Measurements from ENCODE around the gene COA8. TPM values are rescaled to one million over a fixed set of nuclear protein-coding genes. Genes with fewer than 3 reads are reported as not detected.

The COA8 gene
- total and polyA plus RNA-seq, 2 of the 13 experiments (the other 11 are each of a cell fraction or from before 2014, with no cell fraction given): 10.9 to 25.1 TPM

DNA sequence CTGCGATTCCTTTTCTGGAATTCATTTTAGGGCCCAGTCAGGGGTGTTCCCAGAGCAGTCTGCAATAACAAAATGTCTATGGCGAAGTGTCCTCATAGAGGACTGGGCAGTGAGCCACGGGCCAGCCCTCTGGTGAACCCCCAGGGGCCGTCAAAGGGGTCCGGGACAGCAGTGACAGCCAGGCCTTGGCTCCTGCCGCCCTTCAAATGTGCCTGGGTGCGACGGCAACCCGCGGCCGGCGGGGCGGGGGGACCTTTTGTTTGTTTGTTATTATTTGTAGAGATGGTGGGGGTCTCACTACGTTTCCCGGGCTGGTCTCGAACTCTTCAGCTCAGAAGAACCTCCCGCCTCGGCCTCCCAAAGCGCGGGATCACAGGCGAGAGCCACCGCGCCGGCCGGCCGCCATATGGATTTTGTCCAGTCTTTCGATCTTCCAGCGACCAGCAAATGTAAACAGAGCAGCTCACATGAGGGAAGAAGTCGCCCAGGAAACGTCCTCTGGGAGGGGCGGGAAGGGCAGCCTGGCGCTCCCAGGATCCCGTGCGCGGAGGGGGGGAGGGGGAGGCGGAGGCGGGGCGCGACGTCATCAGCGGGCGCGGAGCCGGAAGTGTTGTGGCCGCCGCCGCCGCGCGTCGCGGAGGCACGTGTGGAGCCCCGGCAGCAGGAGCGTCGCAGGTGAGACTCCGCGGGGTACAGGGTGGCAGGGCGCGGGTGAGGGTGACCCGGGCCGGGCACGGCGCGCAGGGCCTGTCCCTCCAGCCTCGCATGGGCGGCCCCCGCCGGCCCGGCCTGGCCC lies 34.0 kb upstream of the COA8 start, which contains the start of gene TRMT61A (continued):
- TF ChIP-seq, protein P1, sequence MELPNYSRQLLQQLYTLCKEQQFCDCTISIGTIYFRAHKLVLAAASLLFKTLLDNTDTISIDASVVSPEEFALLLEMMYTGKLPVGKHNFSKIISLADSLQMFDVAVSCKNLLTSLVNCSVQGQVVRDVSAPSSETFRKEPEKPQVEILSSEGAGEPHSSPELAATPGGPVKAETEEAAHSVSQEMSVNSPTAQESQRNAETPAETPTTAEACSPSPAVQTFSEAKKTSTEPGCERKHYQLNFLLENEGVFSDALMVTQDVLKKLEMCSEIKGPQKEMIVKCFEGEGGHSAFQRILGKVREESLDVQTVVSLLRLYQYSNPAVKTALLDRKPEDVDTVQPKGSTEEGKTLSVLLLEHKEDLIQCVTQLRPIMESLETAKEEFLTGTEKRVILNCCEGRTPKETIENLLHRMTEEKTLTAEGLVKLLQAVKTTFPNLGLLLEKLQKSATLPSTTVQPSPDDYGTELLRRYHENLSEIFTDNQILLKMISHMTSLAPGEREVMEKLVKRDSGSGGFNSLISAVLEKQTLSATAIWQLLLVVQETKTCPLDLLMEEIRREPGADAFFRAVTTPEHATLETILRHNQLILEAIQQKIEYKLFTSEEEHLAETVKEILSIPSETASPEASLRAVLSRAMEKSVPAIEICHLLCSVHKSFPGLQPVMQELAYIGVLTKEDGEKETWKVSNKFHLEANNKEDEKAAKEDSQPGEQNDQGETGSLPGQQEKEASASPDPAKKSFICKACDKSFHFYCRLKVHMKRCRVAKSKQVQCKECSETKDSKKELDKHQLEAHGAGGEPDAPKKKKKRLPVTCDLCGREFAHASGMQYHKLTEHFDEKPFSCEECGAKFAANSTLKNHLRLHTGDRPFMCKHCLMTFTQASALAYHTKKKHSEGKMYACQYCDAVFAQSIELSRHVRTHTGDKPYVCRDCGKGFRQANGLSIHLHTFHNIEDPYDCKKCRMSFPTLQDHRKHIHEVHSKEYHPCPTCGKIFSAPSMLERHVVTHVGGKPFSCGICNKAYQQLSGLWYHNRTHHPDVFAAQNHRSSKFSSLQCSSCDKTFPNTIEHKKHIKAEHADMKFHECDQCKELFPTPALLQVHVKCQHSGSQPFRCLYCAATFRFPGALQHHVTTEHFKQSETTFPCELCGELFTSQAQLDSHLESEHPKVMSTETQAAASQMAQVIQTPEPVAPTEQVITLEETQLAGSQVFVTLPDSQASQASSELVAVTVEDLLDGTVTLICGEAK (IDR thresholded peaks at IDR 0.05): no peak
- TF ChIP-seq, protein P1 (CRISPR knock-in tag; IDR thresholded peaks at IDR 0.05): no peak; the same call in 1 of the 2 replicates
- TF ChIP-seq, protein P2, sequence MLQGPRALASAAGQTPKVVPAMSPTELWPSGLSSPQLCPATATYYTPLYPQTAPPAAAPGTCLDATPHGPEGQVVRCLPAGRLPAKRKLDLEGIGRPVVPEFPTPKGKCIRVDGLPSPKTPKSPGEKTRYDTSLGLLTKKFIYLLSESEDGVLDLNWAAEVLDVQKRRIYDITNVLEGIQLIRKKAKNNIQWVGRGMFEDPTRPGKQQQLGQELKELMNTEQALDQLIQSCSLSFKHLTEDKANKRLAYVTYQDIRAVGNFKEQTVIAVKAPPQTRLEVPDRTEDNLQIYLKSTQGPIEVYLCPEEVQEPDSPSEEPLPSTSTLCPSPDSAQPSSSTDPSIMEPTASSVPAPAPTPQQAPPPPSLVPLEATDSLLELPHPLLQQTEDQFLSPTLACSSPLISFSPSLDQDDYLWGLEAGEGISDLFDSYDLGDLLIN (CRISPR knock-in tag; IDR thresholded peaks at IDR 0.05; ENCODE audit: borderline replicate concordance): no peak
- TF ChIP-seq ARNT (IDR thresholded peaks at IDR 0.05): no peak
- TF ChIP-seq, protein P3, sequence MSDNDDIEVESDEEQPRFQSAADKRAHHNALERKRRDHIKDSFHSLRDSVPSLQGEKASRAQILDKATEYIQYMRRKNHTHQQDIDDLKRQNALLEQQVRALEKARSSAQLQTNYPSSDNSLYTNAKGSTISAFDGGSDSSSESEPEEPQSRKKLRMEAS (IDR thresholded peaks at IDR 0.05): peak; percentile 98
- TF ChIP-seq ZNF878 (CRISPR knock-in tag; IDR thresholded peaks at IDR 0.05): no peak
- 0 out of 2 replicates have a peak, but pooled peaks have one; percentile 40 for TF ChIP-seq BRCA1 (CRISPR knock-in tag; IDR thresholded peaks at IDR 0.05)
- TF ChIP-seq ERF (CRISPR knock-in tag; IDR thresholded peaks at IDR 0.05): peak; percentile 30; the same call in 1 of the 2 replicates
- TF ChIP-seq, protein P4, sequence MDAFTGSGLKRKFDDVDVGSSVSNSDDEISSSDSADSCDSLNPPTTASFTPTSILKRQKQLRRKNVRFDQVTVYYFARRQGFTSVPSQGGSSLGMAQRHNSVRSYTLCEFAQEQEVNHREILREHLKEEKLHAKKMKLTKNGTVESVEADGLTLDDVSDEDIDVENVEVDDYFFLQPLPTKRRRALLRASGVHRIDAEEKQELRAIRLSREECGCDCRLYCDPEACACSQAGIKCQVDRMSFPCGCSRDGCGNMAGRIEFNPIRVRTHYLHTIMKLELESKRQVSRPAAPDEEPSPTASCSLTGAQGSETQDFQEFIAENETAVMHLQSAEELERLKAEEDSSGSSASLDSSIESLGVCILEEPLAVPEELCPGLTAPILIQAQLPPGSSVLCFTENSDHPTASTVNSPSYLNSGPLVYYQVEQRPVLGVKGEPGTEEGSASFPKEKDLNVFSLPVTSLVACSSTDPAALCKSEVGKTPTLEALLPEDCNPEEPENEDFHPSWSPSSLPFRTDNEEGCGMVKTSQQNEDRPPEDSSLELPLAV (CRISPR knock-in tag; conservative IDR thresholded peaks at IDR 0.05; ENCODE audit: low read depth): no peak
- no peak for TF ChIP-seq NCOA1 (CRISPR knock-in tag; IDR thresholded peaks at IDR 0.05)
- no peak for TF ChIP-seq ZNF773 (CRISPR knock-in tag; IDR thresholded peaks at IDR 0.05; ENCODE audit: borderline replicate concordance)
- TF ChIP-seq RFX5 (IDR thresholded peaks at IDR 0.05; ENCODE audit: low read depth, low read length): no peak

All from HepG2 (cell line).